IMR-90 (cell line): ENCODE results near the gene PPM1H. TPM values are rescaled to one million over a fixed set of nuclear protein-coding genes. Genes with fewer than 3 reads are reported as not detected.
A peak's percentile ranks its signal among the peaks of the same experiment; 100 is the strongest.

Source experiments
- ATAC-seq: fragments of 200-7000 bp; cut with Tn5 transposase; 2 replicates; pipeline ENCODE4 v1.9.1; 2020; ENCODE audit warnings: low read depth, mild to moderate bottlenecking, moderate library complexity
- BruUV-seq: library from RNA; stranded (reverse); fragments of 400-500 nt; replicated peaks from 2 replicates; lab custom pipeline; 2021; lab: Mats Ljungman, UMichigan
- CTCF ChIA-PET: fragments of 300-600 bp; formaldehyde crosslinking; extraction: SDS; loops from one replicate; lab custom pipeline; 2021; ENCODE audit warnings: antibody characterized with exemption; lab: Yijun Ruan, JAX
- POLR2A ChIA-PET: fragments of 300-600 bp; sonication (Branson Sonifier 250); formaldehyde crosslinking; loops from one replicate; lab custom pipeline; 2022; ENCODE audit warnings: antibody characterized with exemption; ENCODE audit not compliant: unreplicated experiment; lab: Charles Lee
- DNase-seq: peaks from one replicate; pipeline ENCODE4 v3.0.0; 2013
- H2AFZ ChIP-seq: replicated peaks from 2 replicates; pipeline ENCODE3; 2013; ENCODE audit warnings: low read length, mild to moderate bottlenecking; ENCODE audit not compliant: poor library complexity
- H2AK5ac ChIP-seq: 2 replicates; pipeline ENCODE4 v1.6.1; 2013; ENCODE audit warnings: low read depth, low read length, inconsistent platforms
- H2AK9ac ChIP-seq: replicated peaks from 2 replicates; pipeline ENCODE3; 2013; ENCODE audit warnings: mild to moderate bottlenecking, low read depth, low read length, moderate library complexity; ENCODE audit not compliant: poor library complexity
- H2BK120ac ChIP-seq: 2 replicates; pipeline ENCODE4 v1.6.1; 2013; ENCODE audit warnings: low read depth, low read length, inconsistent platforms
- H2BK15ac ChIP-seq: 3 replicates; pipeline ENCODE4 v1.6.1; 2013; ENCODE audit warnings: low read depth, low read length, inconsistent platforms
- H2BK20ac ChIP-seq: 2 replicates; pipeline ENCODE4 v1.6.1; 2013; ENCODE audit warnings: low read depth, mild to moderate bottlenecking, inconsistent platforms, low read length, moderate library complexity
- H2BK5ac ChIP-seq: 2 replicates; pipeline ENCODE4 v1.6.1; 2013; ENCODE audit warnings: mild to moderate bottlenecking, low read depth, low read length, inconsistent platforms; ENCODE audit not compliant: poor library complexity, severe bottlenecking
- H3K14ac ChIP-seq: replicated peaks from 2 replicates; pipeline ENCODE4 v1.6.1; 2013; ENCODE audit warnings: low read depth, low read length, inconsistent platforms
- H3K18ac ChIP-seq: 2 replicates; pipeline ENCODE4 v1.6.1; 2013; ENCODE audit warnings: low read depth, low read length, control low read depth
- H3K23ac ChIP-seq: 2 replicates; pipeline ENCODE4 v1.6.1; 2013; ENCODE audit warnings: low read depth, low read length, inconsistent platforms
- H3K27ac ChIP-seq: 2 replicates; pipeline ENCODE4 v1.5.1; 2013; ENCODE audit warnings: mild to moderate bottlenecking, control low read depth, low read length; ENCODE audit not compliant: insufficient read depth
- H3K27me3 ChIP-seq: 2 replicates; pipeline ENCODE4 v1.6.1; 2013; ENCODE audit warnings: low read length; ENCODE audit not compliant: control insufficient read depth, insufficient read depth
- H3K36me3 ChIP-seq: 2 replicates; pipeline ENCODE4 v1.6.1; 2013; ENCODE audit warnings: low read length, mixed read lengths; ENCODE audit not compliant: control insufficient read depth, insufficient read depth
- H3K4ac ChIP-seq: 2 replicates; pipeline ENCODE4 v1.6.1; 2013; ENCODE audit warnings: low read depth, low read length, inconsistent platforms
- H3K4me1 ChIP-seq: 2 replicates; pipeline ENCODE4 v1.6.1; 2013; ENCODE audit warnings: low read length, mixed read lengths; ENCODE audit not compliant: control insufficient read depth, insufficient read depth
- H3K4me2 ChIP-seq: 2 replicates; pipeline ENCODE4 v1.6.1; 2013; ENCODE audit warnings: low read depth, mild to moderate bottlenecking, control low read depth, low read length, moderate library complexity
- H3K4me3 ChIP-seq: 2 replicates; pipeline ENCODE4 v1.5.1; 2013; ENCODE audit warnings: low read depth, mild to moderate bottlenecking, control low read depth, low read length, moderate library complexity; ENCODE audit not compliant: insufficient read depth
- H3K56ac ChIP-seq: 2 replicates; pipeline ENCODE4 v1.6.1; 2013; ENCODE audit warnings: low read length, inconsistent platforms; ENCODE audit not compliant: insufficient read depth; ENCODE audit errors: extremely low read depth
- H3K79me1 ChIP-seq, 2 experiments: 2 replicates each; pipeline ENCODE4 v1.6.1; 2013; ENCODE audit warnings: low read length in 2 of 2, inconsistent platforms in 1 of 2, low read depth in 1 of 2
- H3K9ac ChIP-seq: 2 replicates; pipeline ENCODE4 v1.6.1; 2013; ENCODE audit warnings: low read depth, low read length, control low read depth
- H3K9me1 ChIP-seq: 2 replicates; pipeline ENCODE4 v1.6.1; 2013; ENCODE audit warnings: low read length, inconsistent platforms; ENCODE audit not compliant: insufficient read depth
- H3K9me3 ChIP-seq: 2 replicates; pipeline ENCODE4 v1.6.1; 2013; ENCODE audit warnings: low read length; ENCODE audit not compliant: control insufficient read depth, insufficient read depth
- H4K20me1 ChIP-seq: 2 replicates; pipeline ENCODE4 v1.6.1; 2013; ENCODE audit warnings: low read length, inconsistent platforms; ENCODE audit not compliant: insufficient read depth
- H4K5ac ChIP-seq: 2 replicates; pipeline ENCODE4 v1.6.1; 2013; ENCODE audit warnings: mild to moderate bottlenecking, low read depth, low read length, control low read depth
- H4K8ac ChIP-seq, 2 experiments: 2 replicates each; pipeline ENCODE4 v1.6.1; 2013; ENCODE audit warnings: low read depth in 2 of 2, low read length in 2 of 2, control low read depth in 1 of 2, inconsistent platforms in 1 of 2
- H4K91ac ChIP-seq: 2 replicates; pipeline ENCODE4 v1.6.1; 2013; ENCODE audit warnings: low read depth, low read length, inconsistent platforms; ENCODE audit not compliant: insufficient read depth
- BHLHE40 ChIP-seq: fragments of 150-350 bp; IDR thresholded peaks from 2 replicates; pipeline ENCODE4 v1.6.1; 2016; ENCODE audit warnings: mild to moderate bottlenecking, low read depth, low read length
- CEBPB ChIP-seq: IDR thresholded peaks from 2 replicates; pipeline ENCODE4 v1.6.1; 2012; ENCODE audit warnings: low read depth, low read length, improper control_type of control experiment
- MAFK ChIP-seq: IDR thresholded peaks from 2 replicates; pipeline ENCODE4 v1.6.1; 2012; ENCODE audit warnings: low read depth, low read length, improper control_type of control experiment
- MAZ ChIP-seq: IDR thresholded peaks from 2 replicates; pipeline ENCODE4 v1.6.1; 2012; ENCODE audit warnings: low read depth, mild to moderate bottlenecking, low read length, improper control_type of control experiment, moderate library complexity, borderline replicate concordance
- MXI1 ChIP-seq: IDR thresholded peaks from 2 replicates; pipeline ENCODE4 v1.6.1; 2012; ENCODE audit warnings: low read depth, mild to moderate bottlenecking, low read length, moderate library complexity, borderline replicate concordance
- RAD21 ChIP-seq: IDR thresholded peaks from 2 replicates; pipeline ENCODE4 v1.6.1; 2012; ENCODE audit warnings: low read length, improper control_type of control experiment
- SMC3 ChIP-seq: fragments of 150-350 bp; IDR thresholded peaks from 2 replicates; pipeline ENCODE4 v1.6.1; 2016; ENCODE audit warnings: low read depth, mild to moderate bottlenecking, antibody characterized with exemption, low read length, moderate library complexity
- WGBS, 2 experiments: methylation state at CpG; one replicate each; pipeline versions ENCODE4 v1.1.5 to v1.1.7; 2013; ENCODE audit warnings: missing lambda C conversion rate in 2 of 2; ENCODE audit not compliant: insufficient read length in 1 of 2; ENCODE audit errors: extremely low coverage in 2 of 2; 5-methylcytosine and 5-hydroxymethylcytosine counted together
- dilution Hi-C: fragments of 300-500 bp; cut with HindIII; formaldehyde crosslinking; loops from one replicate; pipeline ENCODE4 v1.14.3; 2018; ENCODE audit warnings: low sequenced_read_pairs; ENCODE audit not compliant: unreplicated experiment
- in situ Hi-C: fragments of 300-500 bp; cut with MboI; formaldehyde crosslinking; loops from 3 replicates; pipeline ENCODE4 v1.14.3; 2019; ENCODE audit warnings: low sequenced_read_pairs, inconsistent platforms, mixed read lengths
- intact Hi-C: fragments of 100-400 bp; cut with micrococcal nuclease; formaldehyde crosslinking; loops from 2 replicates; pipeline ENCODE4 v1.10.0; 2022
- polyA plus RNA-seq, 3 experiments: library from polyadenylated mRNA; depleted of rRNA; stranded (reverse); fragments of >200 nt; gene quantifications; 2 replicates each; pipeline ENCODE4 v1.2.3, GENCODE V29; 2012; ENCODE audit warnings: low replicate concordance in 1 of 3
- total RNA-seq: library from RNA; depleted of rRNA; stranded (reverse); fragments of >200 nt; gene quantifications from 2 replicates; pipeline ENCODE4 v1.2.3, GENCODE V29; 2012
- TF ChIP-seq, protein P1 (sequence below): fragments of 150-350 bp; IDR thresholded peaks from 2 replicates; pipeline ENCODE4 v1.6.1; 2017; ENCODE audit warnings: mild to moderate bottlenecking, antibody characterized with exemption, low read length, low read depth
- TF ChIP-seq, protein P2 (sequence below): fragments of 150-350 bp; IDR thresholded peaks from 2 replicates; pipeline ENCODE4 v1.6.1; 2016; ENCODE audit warnings: low read depth, mild to moderate bottlenecking, low read length, moderate library complexity, borderline replicate concordance

PPM1H gene
- total and polyA plus RNA-seq, 2 of the 4 experiments (the other 2 are of a cell fraction), result 0.14 to 0.18 TPM

DNA sequence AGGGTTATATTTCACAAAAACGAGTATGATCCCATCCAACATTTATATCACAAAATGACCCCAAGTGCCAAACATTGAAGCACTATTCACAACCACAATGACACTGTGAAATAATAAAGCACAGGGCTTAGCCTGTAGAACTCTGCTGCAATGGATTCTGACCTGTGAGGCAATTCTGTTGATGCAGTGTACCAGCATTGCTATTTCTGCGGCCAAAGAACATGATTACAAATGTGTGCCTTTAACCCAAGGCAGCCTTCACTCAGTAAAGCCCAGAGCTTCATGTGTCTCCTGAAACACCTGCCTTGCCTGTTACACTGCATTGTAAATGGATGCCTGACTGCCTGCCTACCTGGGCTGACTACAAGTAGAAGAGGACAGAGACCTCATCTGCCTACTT is 158.0 kb downstream of the PPM1H start:
- no peak overlapping the region for H3K4ac ChIP-seq
- H2AFZ ChIP-seq, result no peak overlapping the region
- no peak overlapping the region for H4K91ac ChIP-seq
- BruUV-seq, result no TSS peak
- no peak overlapping the region for H2AK9ac ChIP-seq
- no peaks in the 10 kb centered on the region for H3K9me1 ChIP-seq
- 0 out of 2 replicates have a peak, but pooled peaks cover 2% of the 10 kb centered on the region for H3K27me3 ChIP-seq
- no peak overlapping the region for H2BK20ac ChIP-seq
- no peak overlapping the region for H3K4me3 ChIP-seq
- in situ Hi-C loops, result no loop called here
- H2BK5ac ChIP-seq, result no peak overlapping the region
- no peak overlapping the region for H3K14ac ChIP-seq
- H2AK5ac ChIP-seq, result 0 out of 2 replicates have a peak overlapping the region, but pooled peaks have one; percentile 36
- no peak for DNase-seq
- ChIA-PET CTCF (interaction anchor here (0.6 kb wide), 1 partner anchor 44 kb away, joined by 4 read pairs; no protein-coding TSS in a partner anchor), POLR2A (no interaction called here)
- H2BK15ac ChIP-seq, result no peak overlapping the region
- 100% methylated on average over 1 of the region's 2 CpGs; no CpG with 5 or more reads in 1 of the 2 experiments for WGBS, 2 experiments
- no peak for ATAC-seq
- no peak overlapping the region for H4K8ac ChIP-seq
- H2BK120ac ChIP-seq, result no peak overlapping the region
- H3K9me3 ChIP-seq, result no peaks in the 10 kb centered on the region
- intact Hi-C loops, result no loop called here
- H4K5ac ChIP-seq, result no peak overlapping the region
- TF ChIP-seq BHLHE40 (no peak), CEBPB (no peak), MAFK (no peak), RAD21 (no peak), MAZ (no peak), MXI1 (no peak), SMC3 (no peak)
- TF ChIP-seq, protein P1, sequence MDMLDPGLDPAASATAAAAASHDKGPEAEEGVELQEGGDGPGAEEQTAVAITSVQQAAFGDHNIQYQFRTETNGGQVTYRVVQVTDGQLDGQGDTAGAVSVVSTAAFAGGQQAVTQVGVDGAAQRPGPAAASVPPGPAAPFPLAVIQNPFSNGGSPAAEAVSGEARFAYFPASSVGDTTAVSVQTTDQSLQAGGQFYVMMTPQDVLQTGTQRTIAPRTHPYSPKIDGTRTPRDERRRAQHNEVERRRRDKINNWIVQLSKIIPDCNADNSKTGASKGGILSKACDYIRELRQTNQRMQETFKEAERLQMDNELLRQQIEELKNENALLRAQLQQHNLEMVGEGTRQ, result no peak
- TF ChIP-seq, protein P2, sequence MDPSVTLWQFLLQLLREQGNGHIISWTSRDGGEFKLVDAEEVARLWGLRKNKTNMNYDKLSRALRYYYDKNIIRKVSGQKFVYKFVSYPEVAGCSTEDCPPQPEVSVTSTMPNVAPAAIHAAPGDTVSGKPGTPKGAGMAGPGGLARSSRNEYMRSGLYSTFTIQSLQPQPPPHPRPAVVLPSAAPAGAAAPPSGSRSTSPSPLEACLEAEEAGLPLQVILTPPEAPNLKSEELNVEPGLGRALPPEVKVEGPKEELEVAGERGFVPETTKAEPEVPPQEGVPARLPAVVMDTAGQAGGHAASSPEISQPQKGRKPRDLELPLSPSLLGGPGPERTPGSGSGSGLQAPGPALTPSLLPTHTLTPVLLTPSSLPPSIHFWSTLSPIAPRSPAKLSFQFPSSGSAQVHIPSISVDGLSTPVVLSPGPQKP, result no peak
- H3K23ac ChIP-seq, result no peak overlapping the region
- no peaks in the 10 kb centered on the region for H3K36me3 ChIP-seq
- no peaks in the 10 kb centered on the region for H4K20me1 ChIP-seq
- H3K27ac ChIP-seq, result no peak overlapping the region
- no peak overlapping the region for H3K56ac ChIP-seq
- no peak overlapping the region for H3K18ac ChIP-seq
- H3K4me2 ChIP-seq, result no peak overlapping the region
- dilution Hi-C loops, result loop anchor here (25.0 kb wide), 1 partner anchor 190 kb away; no protein-coding TSS in a partner anchor
- no peaks in the 10 kb centered on the region for H3K4me1 ChIP-seq
- no peaks in the 10 kb centered on the region for H3K79me1 ChIP-seq
- H3K9ac ChIP-seq, result no peak overlapping the region
